ENCODE data around the gene SAP25.
A peak's percentile ranks its signal among the peaks of the same experiment; 100 is the strongest.
"Not testable (repeated sequence)": the region's sequence is repeated elsewhere in the genome, so short reads cannot be mapped to it uniquely, and the experiment has no call there.

The SAP25 gene

DNA sequence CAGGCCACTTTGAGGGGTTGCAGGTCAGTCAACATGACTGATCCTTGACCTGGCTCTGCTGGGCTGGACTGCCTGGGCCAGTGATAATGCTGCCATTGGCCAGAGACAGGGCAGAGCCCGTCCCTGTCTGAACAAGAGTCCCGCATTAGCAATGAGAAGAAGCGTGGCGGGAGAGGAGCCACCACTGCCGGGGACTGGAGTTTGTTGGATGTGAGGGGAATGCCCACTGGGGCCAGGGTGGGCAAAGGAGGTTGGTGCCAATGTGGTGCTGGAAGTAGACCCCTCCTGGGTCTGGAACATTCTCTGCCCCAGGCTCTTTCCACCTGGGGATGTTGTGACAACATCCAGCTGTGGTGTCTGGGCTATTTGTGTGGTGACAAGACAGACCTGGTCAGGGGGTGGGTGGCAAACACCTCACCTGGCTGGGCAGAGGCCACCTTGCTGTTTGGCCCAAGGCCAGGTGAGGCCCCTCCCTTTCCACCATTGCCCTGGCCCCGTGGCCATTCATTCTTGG, 7.6 kb downstream of the SAP25 start:
- TF ChIP-seq, protein P1, sequence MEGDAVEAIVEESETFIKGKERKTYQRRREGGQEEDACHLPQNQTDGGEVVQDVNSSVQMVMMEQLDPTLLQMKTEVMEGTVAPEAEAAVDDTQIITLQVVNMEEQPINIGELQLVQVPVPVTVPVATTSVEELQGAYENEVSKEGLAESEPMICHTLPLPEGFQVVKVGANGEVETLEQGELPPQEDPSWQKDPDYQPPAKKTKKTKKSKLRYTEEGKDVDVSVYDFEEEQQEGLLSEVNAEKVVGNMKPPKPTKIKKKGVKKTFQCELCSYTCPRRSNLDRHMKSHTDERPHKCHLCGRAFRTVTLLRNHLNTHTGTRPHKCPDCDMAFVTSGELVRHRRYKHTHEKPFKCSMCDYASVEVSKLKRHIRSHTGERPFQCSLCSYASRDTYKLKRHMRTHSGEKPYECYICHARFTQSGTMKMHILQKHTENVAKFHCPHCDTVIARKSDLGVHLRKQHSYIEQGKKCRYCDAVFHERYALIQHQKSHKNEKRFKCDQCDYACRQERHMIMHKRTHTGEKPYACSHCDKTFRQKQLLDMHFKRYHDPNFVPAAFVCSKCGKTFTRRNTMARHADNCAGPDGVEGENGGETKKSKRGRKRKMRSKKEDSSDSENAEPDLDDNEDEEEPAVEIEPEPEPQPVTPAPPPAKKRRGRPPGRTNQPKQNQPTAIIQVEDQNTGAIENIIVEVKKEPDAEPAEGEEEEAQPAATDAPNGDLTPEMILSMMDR (IDR thresholded peaks at IDR 0.05; ENCODE audit: low read depth, low read length), result no peak
- no peak overlapping the region for H3K4me3 ChIP-seq (ENCODE audit: low read depth, low read length)
- no peak for DNase-seq (ENCODE audit: low read depth, low spot score)
- in situ Hi-C loops (cut with HindIII; ENCODE audit: low sequenced_read_pairs), result no loop called here

DNA sequence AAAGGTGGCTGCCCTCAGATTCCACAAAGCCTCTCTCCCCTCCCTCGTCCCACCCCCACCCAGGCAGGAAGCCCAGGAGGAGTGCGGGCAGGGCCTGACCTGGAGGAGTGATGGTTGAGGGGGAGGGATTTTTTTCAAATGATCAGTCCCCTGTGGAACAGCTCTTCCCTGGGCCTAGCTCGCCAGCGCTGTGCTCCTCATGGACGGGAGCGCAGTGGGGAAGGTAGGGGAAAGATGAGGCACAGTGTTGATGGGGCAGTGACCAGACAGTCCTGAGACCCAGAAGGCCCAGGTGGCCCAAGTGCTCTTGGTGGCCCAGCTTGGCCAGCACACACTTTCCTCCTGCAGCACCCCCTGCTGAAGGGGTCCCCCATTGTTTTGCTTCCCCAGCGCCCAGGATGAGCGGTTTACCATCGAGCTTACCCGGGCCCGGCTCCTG, 8.5 kb downstream of the SAP25 start:
- H3K4me3 ChIP-seq (ENCODE audit: low read depth, low read length), result no peak overlapping the region
- DNase-seq (ENCODE audit: low read depth, low spot score), result no peak
- in situ Hi-C loops (cut with HindIII; ENCODE audit: low sequenced_read_pairs), result no loop called here
- TF ChIP-seq, protein P1 (IDR thresholded peaks at IDR 0.05; ENCODE audit: low read depth, low read length), result no peak

DNA sequence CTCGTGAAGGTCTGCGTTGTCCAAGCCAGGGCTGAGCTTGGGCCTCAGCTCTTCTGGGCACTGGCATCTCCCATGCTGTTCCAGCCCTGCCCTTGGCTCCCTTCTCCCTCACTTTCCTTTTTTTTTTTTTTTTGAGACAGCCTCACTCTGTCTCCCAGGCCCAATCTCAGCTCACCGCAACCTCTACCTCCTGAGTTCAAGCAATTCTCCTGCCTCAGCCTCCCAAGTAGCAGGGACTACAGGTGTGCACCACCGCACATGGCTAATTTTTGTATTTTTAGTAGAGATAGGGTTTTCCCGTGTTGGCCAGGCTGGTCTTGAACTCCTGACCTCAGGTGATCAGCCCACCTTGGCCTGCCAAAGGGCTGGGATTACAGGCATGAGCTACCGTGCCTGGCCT, 9.3 kb downstream of the SAP25 start:
- in situ Hi-C loops (cut with HindIII; ENCODE audit: low sequenced_read_pairs); DNase-seq (ENCODE audit: low read depth, low spot score); H3K4me3 ChIP-seq (ENCODE audit: low read depth, low read length): not testable (repeated sequence)

DNA sequence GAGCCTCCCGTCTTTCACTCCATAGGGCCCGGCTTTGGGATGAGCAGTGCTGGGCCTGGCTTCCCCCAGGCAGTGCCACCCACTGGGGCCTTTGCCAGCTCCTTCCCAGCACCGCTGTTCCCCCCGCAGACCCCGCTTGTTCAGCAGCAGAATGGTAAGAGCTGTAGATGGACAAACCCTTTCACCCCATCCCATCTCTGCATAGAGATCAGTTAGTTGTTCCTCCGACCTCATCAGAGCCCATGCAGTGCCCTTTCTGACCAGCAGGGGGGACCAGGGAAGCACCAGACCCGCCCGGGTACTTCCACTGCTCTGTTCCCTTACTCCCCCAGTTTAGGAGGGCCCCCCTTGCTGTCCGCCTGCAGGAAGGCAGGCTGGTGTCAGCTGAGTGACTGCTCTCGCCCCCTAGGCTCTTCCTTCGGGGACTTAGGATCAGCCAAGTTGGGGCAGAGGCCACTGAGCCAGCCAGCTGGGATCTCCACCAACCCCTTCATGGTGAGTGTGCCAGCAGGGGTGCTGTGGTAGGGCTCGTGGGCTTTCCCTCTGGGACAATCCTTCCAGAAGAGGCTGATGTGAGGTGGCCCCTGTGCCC, 9.8 kb downstream of the SAP25 start:
- in situ Hi-C loops (cut with HindIII; ENCODE audit: low sequenced_read_pairs), result no loop called here
- no peak overlapping the region for H3K4me3 ChIP-seq (ENCODE audit: low read depth, low read length)
- DNase-seq (ENCODE audit: low read depth, low spot score), result peak; percentile 59
- TF ChIP-seq, protein P1 (IDR thresholded peaks at IDR 0.05; ENCODE audit: low read depth, low read length), result peak; percentile 99

DNA sequence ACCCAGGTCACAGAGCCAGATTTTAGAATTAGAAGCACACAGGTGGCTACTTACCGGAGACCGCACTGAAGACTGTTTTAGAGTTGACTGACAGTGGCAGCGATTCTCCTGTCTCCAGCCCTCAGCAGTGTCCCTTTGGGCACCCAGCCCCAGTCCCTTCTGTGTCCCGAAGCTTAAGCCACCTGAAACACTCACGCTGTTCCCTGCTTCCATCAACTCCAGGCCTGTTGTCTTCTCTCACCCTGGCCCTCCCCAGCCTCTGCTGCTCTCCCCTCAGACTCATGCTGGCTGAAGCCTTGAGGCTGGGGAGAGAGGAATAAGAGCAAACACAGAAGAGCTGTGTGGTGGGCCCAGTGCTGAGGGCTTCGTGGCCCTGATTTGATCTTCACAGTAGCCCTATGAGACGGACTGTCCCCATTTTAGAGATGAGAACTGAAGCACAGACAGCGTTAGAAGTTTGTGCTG, 10.6 kb downstream of the SAP25 start:
- no peak for DNase-seq (ENCODE audit: low read depth, low spot score)
- TF ChIP-seq, protein P1 (IDR thresholded peaks at IDR 0.05; ENCODE audit: low read depth, low read length), result no peak
- in situ Hi-C loops (cut with HindIII; ENCODE audit: low sequenced_read_pairs), result no loop called here
- no peak overlapping the region for H3K4me3 ChIP-seq (ENCODE audit: low read depth, low read length)

DNA sequence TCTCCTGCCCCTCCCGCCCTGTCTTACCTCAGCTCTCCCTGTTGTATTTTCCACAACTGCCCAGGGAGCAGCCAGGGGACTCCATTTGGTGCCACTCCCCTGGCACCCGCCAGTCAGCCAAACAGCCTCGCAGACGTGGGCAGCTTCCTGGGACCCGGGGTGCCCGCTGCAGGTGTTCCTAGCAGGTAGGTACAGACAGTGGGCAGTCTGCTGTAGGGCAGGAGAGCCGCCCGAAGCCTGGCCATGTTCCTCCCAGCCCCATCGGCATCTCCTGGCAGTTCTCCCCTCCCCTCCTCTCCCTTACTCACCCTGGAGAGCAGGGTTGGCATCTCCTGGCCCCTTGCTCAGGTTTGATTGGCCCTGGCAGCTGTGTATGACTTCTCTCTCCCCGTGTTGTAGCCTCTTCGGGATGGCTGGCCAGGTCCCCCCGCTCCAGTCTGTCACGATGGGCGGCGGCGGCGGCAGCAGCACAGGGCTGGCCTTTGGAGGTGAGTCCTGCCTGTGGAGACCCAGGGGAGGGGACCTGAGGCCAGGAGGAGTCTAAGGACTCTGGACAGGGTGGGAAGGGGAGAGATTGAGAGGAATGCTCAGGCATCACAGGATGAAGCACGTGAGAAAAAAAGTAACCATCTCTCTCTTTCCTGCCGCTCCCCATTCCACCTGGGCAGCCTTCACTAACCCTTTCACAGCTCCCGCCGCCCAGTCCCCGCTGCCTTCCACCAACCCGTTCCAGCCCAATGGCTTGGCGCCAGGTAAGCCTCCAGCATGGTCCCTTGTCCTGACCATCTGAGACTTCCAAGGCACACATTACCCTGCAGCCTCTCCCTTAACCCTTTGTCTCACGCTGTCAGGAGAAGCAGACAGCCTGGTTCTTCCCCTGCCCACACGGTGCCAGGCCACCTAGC, 11.3 kb downstream of the SAP25 start:
- in situ Hi-C loops (cut with HindIII; ENCODE audit: low sequenced_read_pairs), result no loop called here
- TF ChIP-seq, protein P1 (IDR thresholded peaks at IDR 0.05; ENCODE audit: low read depth, low read length), result no peak
- DNase-seq (ENCODE audit: low read depth, low spot score), result no peak
- no peak overlapping the region for H3K4me3 ChIP-seq (ENCODE audit: low read depth, low read length)
